ENCODE measurements around the gene SMIM27.

SMIM27 gene

GRCh38 chr9:32552172-32552872, at the start of gene SMIM27, which contains the start of gene TOPORS:
Gene SMIM27 (plus strand): TSS chr9:32552327. CDS start chr9:32552435, 108 bp downstream.
Gene TOPORS (minus strand): TSS chr9:32552586. CDS start chr9:32552436, 150 bp downstream.
- TF ChIP-seq CTCF (conservative IDR thresholded peaks at IDR 0.05; ENCODE audit: control insufficient read depth, insufficient read depth, low read depth, low read length) = no peak
- peak within 1 kb of the TSS; percentile 75 for H3K4me3 ChIP-seq (ENCODE audit: control insufficient read depth, low read depth, low read length)
- DNase-seq (ENCODE audit: low read depth) = peak; percentile 87

DNA sequence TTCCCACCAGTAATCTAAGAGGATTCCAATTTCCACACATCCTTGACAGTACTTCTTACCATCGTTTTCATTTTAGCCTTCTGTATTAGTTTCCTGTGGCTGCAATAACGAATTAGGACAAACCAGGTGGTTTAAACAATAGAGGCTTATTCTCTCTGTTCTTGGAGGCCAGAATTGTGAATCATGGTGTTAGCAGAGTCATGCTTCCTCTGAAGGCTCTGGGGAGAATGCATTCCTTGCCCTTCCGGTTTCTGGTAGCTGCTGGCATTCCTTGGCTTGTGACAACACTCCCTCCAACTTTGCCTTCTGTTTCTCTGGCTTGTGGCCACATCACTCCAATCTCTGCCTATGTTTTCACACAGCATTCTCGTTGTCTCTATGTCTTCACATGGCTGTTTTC, 49.7 kb upstream of the SMIM27 start:
- DNase-seq (ENCODE audit: low read depth) = peak; percentile 83
- no peak overlapping the region for H3K4me3 ChIP-seq (ENCODE audit: control insufficient read depth, low read depth, low read length)
- TF ChIP-seq CTCF (conservative IDR thresholded peaks at IDR 0.05; ENCODE audit: control insufficient read depth, insufficient read depth, low read depth, low read length) = no peak

GRCh38 chr9:32503008-32503407, 49.1 kb upstream of the SMIM27 start:
- H3K4me3 ChIP-seq (ENCODE audit: control insufficient read depth, low read depth, low read length) = no peak overlapping the region
- TF ChIP-seq CTCF (conservative IDR thresholded peaks at IDR 0.05; ENCODE audit: control insufficient read depth, insufficient read depth, low read depth, low read length) = no peak
- no peak for DNase-seq (ENCODE audit: low read depth)

DNA sequence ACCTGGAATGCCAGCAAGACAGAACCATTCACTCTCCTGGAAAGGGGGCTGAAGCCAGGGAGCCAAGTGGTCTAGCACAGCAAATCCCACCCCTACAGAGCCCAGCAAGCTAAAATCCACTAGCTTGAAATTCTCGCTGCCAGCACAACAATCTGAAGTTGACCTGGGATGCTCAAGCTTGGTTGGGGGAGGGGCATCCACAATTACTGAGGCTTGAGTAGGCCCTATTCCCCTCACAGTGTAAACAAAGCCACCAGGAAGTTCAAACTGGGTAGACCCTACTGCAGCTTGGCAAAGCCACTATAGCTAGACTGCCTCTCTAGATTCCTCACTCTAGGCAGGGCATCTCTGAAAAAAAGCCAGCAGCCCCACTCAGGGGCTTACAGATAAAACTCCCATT, 43.4 kb upstream of the SMIM27 start:
- no peak for DNase-seq (ENCODE audit: low read depth)
- no peak for TF ChIP-seq CTCF (conservative IDR thresholded peaks at IDR 0.05; ENCODE audit: control insufficient read depth, insufficient read depth, low read depth, low read length)

GRCh38 chr9:32516241-32516640, 35.9 kb upstream of the SMIM27 start:
- H3K4me3 ChIP-seq (ENCODE audit: control insufficient read depth, low read depth, low read length) = no peak overlapping the region
- no peak for DNase-seq (ENCODE audit: low read depth)
- no peak for TF ChIP-seq CTCF (conservative IDR thresholded peaks at IDR 0.05; ENCODE audit: control insufficient read depth, insufficient read depth, low read depth, low read length)

More for the DNA sequence above, 43.4 kb upstream of the SMIM27 start:
- no peak overlapping the region for H3K4me3 ChIP-seq (ENCODE audit: control insufficient read depth, low read depth, low read length)

- no peak for DNase-seq (ENCODE audit: low read depth)
- no peak for TF ChIP-seq CTCF (conservative IDR thresholded peaks at IDR 0.05; ENCODE audit: control insufficient read depth, insufficient read depth, low read depth, low read length)
- no peak overlapping the region for H3K4me3 ChIP-seq (ENCODE audit: control insufficient read depth, low read depth, low read length)
Measured at GRCh38 chr9:32518276-32518675, 33.9 kb upstream of the SMIM27 start.
